ENCODE data around the gene SPSB2. TPM values are rescaled to one million over a fixed set of nuclear protein-coding genes. Genes with fewer than 3 reads are reported as not detected.

The SPSB2 gene
- total RNA-seq, 4 donors from 2014 or later, result 4.1 to 6.4 (median 5.7) TPM

GRCh38 chr12:6915789-6916285 is 42.7 kb upstream of the SPSB2 start:
- TF ChIP-seq, protein P1, sequence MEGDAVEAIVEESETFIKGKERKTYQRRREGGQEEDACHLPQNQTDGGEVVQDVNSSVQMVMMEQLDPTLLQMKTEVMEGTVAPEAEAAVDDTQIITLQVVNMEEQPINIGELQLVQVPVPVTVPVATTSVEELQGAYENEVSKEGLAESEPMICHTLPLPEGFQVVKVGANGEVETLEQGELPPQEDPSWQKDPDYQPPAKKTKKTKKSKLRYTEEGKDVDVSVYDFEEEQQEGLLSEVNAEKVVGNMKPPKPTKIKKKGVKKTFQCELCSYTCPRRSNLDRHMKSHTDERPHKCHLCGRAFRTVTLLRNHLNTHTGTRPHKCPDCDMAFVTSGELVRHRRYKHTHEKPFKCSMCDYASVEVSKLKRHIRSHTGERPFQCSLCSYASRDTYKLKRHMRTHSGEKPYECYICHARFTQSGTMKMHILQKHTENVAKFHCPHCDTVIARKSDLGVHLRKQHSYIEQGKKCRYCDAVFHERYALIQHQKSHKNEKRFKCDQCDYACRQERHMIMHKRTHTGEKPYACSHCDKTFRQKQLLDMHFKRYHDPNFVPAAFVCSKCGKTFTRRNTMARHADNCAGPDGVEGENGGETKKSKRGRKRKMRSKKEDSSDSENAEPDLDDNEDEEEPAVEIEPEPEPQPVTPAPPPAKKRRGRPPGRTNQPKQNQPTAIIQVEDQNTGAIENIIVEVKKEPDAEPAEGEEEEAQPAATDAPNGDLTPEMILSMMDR (IDR thresholded peaks at IDR 0.05; ENCODE audit: low read depth), result no peak

DNA sequence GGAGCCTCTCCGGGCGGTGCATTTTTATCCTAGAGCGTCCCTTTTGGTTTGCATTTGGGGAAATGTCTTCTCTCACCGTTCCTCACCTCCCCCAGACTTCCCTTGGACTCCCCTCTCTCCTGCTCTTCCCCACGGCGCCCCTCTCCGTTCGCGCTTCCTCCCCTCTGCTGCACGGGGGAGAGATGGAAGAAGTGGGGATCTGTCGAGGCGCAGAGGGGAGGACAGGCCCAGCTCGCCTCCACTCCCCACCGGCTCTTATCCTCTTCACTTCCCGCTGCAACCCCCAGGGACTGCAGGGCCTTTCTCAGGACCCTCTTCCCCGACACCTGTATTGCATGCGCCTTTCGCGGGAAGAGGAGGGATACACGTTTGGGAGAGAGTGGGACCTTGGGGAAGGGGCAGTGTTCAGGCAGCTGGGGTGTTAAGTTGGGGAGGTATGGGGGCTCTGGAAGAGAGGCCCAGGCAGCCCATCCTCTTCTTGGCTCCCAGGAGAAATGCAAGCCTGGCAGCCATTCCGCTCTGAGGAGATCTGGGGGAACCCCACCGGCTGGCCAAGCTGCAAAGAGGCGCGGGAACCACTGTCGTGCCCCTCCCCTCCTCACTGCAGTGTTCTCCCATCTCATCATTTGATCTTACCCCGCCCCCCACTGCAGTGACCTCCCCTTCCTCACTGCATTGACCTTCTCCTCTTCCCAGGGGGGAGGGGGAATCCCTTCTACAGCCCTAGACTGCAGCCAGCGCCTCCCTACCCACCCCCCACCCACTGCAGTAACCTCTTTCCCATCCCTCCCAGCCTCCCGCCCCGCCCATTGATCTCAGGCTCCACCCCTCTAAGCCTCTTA is 42.1 kb upstream of the SPSB2 start:
- TF ChIP-seq, protein P1 (IDR thresholded peaks at IDR 0.05; ENCODE audit: low read depth), result no peak

- TF ChIP-seq, protein P1 (IDR thresholded peaks at IDR 0.05; ENCODE audit: low read depth), result no peak
Observed at GRCh38 chr12:6914246-6914946, 41.3 kb upstream of the SPSB2 start, which contains the start of gene ENO2. Gene ENO2 (plus strand): TSS chr12:6914580. CDS start chr12:6915833, 1,253 bp downstream.

GRCh38 chr12:6912164-6912935 is 39.2 kb upstream of the SPSB2 start:
- TF ChIP-seq, protein P1 (IDR thresholded peaks at IDR 0.05; ENCODE audit: low read depth), result no peak

DNA sequence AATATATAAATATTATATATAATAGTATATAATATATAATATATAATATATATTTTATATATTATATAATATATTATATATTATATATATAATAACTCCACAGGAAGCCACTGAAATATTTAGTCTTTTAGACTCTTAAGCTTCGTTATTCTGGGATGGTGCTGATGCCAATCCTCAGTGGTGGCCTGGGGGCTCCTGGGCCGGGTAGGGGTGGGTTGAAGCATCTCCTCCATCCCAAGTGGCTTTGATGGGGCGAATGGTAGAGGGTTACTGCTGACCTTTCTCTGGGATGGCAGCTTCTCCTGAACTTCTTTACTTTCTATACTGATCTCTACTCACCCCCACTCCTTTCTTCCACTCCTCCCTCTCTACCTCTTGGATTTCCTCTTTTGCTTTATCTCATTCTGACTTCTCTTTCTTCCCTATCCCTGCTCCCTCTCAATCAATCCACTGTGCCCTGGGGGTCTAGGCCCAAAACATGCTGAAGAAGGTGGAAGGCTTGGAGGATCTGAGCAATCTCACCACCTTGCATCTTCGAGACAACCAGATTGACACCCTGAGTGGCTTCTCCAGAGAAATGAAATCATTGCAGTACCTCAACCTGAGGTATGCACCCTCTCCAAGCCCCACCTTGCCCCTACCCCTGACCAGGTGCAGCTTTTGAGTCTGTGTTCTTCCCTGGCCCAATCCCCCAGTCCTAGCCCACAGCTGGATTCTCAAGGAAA is 36.5 kb upstream of the SPSB2 start:
- TF ChIP-seq, protein P1 (IDR thresholded peaks at IDR 0.05; ENCODE audit: low read depth), result no peak

DNA sequence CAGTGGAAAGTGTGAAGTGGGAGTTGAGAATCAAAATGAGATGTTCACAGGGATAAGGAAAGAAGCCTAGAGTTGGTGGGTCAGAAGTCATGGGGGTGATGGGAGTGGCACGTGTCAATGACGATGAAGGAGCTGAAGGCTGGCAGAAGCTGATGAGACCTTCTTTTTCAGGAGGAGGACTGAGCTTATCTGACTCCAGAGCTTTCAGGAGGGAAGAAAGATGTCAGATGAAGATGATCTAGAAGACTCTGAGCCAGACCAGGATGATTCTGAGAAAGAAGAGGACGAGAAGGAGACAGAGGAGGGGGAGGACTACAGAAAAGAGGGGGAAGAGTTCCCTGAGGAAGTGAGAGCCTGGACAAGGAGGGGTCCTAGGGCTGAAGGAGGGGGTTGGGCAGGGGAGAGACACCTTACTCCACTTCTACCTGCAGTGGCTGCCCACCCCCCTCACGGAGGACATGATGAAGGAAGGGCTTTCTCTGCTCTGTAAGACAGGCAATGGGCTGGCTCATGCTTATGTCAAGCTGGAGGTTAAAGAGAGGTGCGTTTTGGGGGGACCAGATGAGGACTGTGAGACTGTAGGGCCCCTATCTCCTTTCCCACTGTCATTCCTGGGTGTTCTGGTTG is 32.4 kb upstream of the SPSB2 start:
- TF ChIP-seq, protein P1 (IDR thresholded peaks at IDR 0.05; ENCODE audit: low read depth), result no peak
